Transverse colon (tissue), 4 donors: ENCODE measurements around the gene NIPSNAP3A. TPM values are rescaled to one million over a fixed set of nuclear protein-coding genes. Genes with fewer than 3 reads are reported as not detected.
A peak's percentile ranks its signal among the peaks of the same experiment; 100 is the strongest.
"Not testable (repeated sequence)": the region's sequence is repeated elsewhere in the genome, so short reads cannot be mapped to it uniquely, and the experiment has no call there.

Experiments
- DNase-seq: peaks from one replicate; pipeline ENCODE4 v3.0.0-alpha.2; 2019
- H3K27ac ChIP-seq, 4 donors: fragments of 200-600 bp; sonication (generic); 2 replicates each; pipeline ENCODE4 v1.5.1; 2016 to 2018; ENCODE audit warnings: inconsistent platforms in 4 of 4
- H3K27me3 ChIP-seq: fragments of 200-600 bp; sonication (generic); 2 replicates; pipeline ENCODE4 v1.5.1; 2017; ENCODE audit warnings: inconsistent platforms
- H3K36me3 ChIP-seq, 4 donors: fragments of 200-600 bp; sonication (generic); 2 replicates each; pipeline ENCODE4 v1.5.1; 2017 to 2019; ENCODE audit warnings: inconsistent platforms in 4 of 4
- H3K4me1 ChIP-seq, 4 donors: fragments of 200-600 bp; sonication (generic); 2 replicates each; pipeline ENCODE4 v1.5.1; 2017 to 2020; ENCODE audit warnings: inconsistent platforms in 4 of 4
- H3K4me3 ChIP-seq, 4 donors: fragments of 200-600 bp; sonication (generic); 1 replicate in 1 of 4; 2 replicates in 3 of 4; pipeline versions ENCODE4 v1.5.1 to v1.6.1; 2017 to 2019; ENCODE audit warnings: inconsistent platforms in 4 of 4
- H3K9me3 ChIP-seq, 2 donors: fragments of 200-600 bp; sonication (generic); 2 replicates each; pipeline ENCODE4 v1.5.1; 2017 to 2019; ENCODE audit warnings: inconsistent platforms in 2 of 2
- CTCF ChIP-seq, 5 experiments: fragments of 200-600 bp in 3 of 5; fragments of 450-650 bp in 2 of 5; sonication (generic) in 3 of 5; IDR thresholded peaks; 1 replicate in 2 of 5; 2 replicates in 3 of 5; pipeline ENCODE4 v1.5.1; 2016 to 2017; ENCODE audit warnings: antibody characterized with exemption in 5 of 5, inconsistent platforms in 3 of 5, mild to moderate bottlenecking in 2 of 5, moderate library complexity in 1 of 5
- EP300 ChIP-seq: sonication (generic); formaldehyde crosslinking; IDR thresholded peaks from one replicate; pipeline ENCODE4 v1.6.1; 2017; ENCODE audit warnings: antibody characterized with exemption, low read depth
- POLR2A ChIP-seq: fragments of 450-650 bp; IDR thresholded peaks from one replicate; pipeline ENCODE4 v1.6.1; 2016; ENCODE audit warnings: antibody characterized with exemption, mild to moderate bottlenecking, moderate library complexity
- POLR2AphosphoS5 ChIP-seq, 3 donors: sonication (generic); formaldehyde crosslinking; IDR thresholded peaks; one replicate each; pipeline ENCODE4 v1.6.1; 2016; ENCODE audit warnings: antibody characterized with exemption in 3 of 3
- WGBS, 2 donors: methylation state at CpG; one replicate each; pipeline ENCODE4 v1.1.5; 2018; ENCODE audit warnings: low coverage in 1 of 2; 5-methylcytosine and 5-hydroxymethylcytosine counted together
- in situ Hi-C, 4 donors: fragments of 200-750 bp; cut with MboI; loops; one replicate each; pipeline versions ENCODE4 v1.15.0 to v1.15.1; 2017; ENCODE audit warnings: low sequenced_read_pairs in 3 of 4, low pct_ligation_motif_present in 1 of 4, low pct_unique_long_range_greater_than_20kb in 1 of 4
- intact Hi-C: fragments of 100-400 bp; cut with DNase I; formaldehyde crosslinking; loops from one replicate; pipeline ENCODE4 v1.15.1; 2023; ENCODE audit warnings: low total_unique reads
- total RNA-seq, 4 donors: library from RNA; depleted of rRNA; stranded (reverse); fragments of >200 nt; gene quantifications; one replicate each; pipeline ENCODE4 v1.1.0, GENCODE V29; 2016

The NIPSNAP3A gene
- total RNA-seq: 10 to 100 TPM in 2 of 4 donors, 1 to 10 TPM in 2; 2.6 to 56.3 (median 22.5) TPM

GRCh38 chr9:104747565-104748358 lies at the start of gene NIPSNAP3A:
Gene NIPSNAP3A, plus strand, starts transcription at chr9:104747683. Its CDS starts 110 bp downstream, at chr9:104747793.
- H3K36me3 ChIP-seq: peaks cover 0 to 15% (median 0%) of the 10 kb centered on the region in 4 donors
- H3K4me1 ChIP-seq: peaks cover 4 to 22% (median 12%) of the 10 kb centered on the region in 4 donors
- WGBS, 2 donors: 1% methylated on average over 45 of the region's 71 CpGs; no CpG with 5 or more reads in 1 of the 2 donors
- H3K27ac ChIP-seq: peak within 1 kb of the TSS; percentile 94 to 98 (median 96)
- intact Hi-C loops (no loop called here), in situ Hi-C loops (no loop called here)
- peak within 1 kb of the TSS; percentile 37 to 81 (median 76) for H3K4me3 ChIP-seq
- TF ChIP-seq POLR2AphosphoS5 (IDR thresholded peaks at IDR 0.05): peak in 2 of 3 donors; percentile 66 to 68
- TF ChIP-seq EP300: no peak
- peak; percentile 72 for TF ChIP-seq POLR2A
- H3K27me3 ChIP-seq: no peaks in the 10 kb centered on the region
- no peaks in the 10 kb centered on the region for H3K9me3 ChIP-seq
- peak; percentile 92 for DNase-seq

DNA sequence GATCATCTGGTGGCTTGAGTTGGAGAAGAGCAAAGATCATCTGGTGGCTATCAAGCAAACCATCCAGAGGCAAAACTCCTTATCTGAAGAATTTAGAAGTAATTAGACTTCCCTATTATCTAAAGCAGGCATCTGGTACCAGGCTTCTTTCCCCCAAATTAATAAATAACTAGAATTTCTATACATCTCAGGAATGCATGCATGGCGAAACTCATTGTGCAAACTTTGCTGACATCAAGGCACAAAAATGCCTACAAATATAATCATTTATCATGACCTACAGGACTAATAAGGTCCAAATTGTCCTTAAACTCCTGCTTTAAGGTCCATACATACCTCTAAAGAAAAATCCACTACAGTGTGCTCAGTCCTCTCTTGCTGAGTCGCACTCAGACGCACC lies 47.2 kb upstream of the NIPSNAP3A start:
- WGBS, 2 donors: 89 to 93% methylated on average over 2 to 3 of the region's 3 CpGs
- intact Hi-C loops: no loop called here
- H3K27me3 ChIP-seq: no peaks in the 10 kb centered on the region
- H3K36me3 ChIP-seq: no peaks in the 10 kb centered on the region
- no peak for DNase-seq
- TF ChIP-seq POLR2A (no peak), POLR2AphosphoS5 (IDR thresholded peaks at IDR 0.05) (no peak)
- no peak overlapping the region for H3K27ac ChIP-seq
- H3K4me3 ChIP-seq: no peak overlapping the region
- H3K9me3 ChIP-seq: no peaks in the 10 kb centered on the region
- H3K4me1 ChIP-seq: no peaks in the 10 kb centered on the region
- in situ Hi-C loops: no loop called here

DNA sequence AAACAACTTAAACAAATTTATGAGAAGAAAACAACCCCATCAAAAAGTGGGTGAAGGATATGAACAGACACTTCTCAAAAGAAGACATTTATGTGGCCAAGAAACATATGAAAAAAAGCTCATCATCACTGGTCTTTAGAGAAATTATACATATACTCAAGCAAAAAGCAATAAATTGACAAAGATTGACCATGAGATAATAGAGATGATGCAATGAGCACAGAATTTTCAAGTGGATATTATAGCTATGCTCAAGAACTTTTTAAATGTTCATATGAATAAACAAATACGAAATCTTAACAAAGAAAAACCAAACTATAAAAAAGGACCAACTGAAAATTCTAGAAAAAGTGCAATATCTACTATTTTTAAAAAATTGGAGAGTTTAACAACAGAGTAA lies 38.7 kb upstream of the NIPSNAP3A start:
- H3K27ac ChIP-seq, H3K4me1 ChIP-seq, intact Hi-C loops, DNase-seq, H3K9me3 ChIP-seq, H3K27me3 ChIP-seq, H3K36me3 ChIP-seq, H3K4me3 ChIP-seq, in situ Hi-C loops: not testable (repeated sequence)
- WGBS, 2 donors: 63 to 66% methylated on average over 1 of the region's 1 CpG

DNA sequence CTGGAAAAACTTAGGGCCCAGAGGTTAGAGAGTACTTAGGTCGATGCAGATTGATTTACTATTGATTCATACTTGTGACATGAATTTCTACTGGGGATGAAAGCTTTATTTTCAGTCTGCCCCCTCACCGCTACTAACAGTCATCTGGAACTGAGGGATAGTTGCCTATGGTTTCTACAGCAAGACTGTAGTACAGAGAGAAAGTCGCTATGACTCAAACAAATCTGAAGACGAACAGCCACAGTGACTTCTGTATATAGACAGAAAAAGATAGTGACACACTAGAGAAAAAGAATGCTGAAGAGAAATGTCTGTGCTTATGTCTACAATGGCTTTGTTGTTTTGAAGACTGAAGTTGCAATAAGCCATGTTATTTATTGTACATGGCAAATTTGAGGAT lies 35.9 kb upstream of the NIPSNAP3A start:
- 60 to 77% methylated on average over 1 to 4 of the region's 4 CpGs for WGBS, 2 donors
- in situ Hi-C loops (no loop called here), intact Hi-C loops (no loop called here)
- no peak overlapping the region for H3K4me3 ChIP-seq
- no peak overlapping the region for H3K27ac ChIP-seq
- H3K27me3 ChIP-seq: no peaks in the 10 kb centered on the region
- H3K9me3 ChIP-seq: no peaks in the 10 kb centered on the region
- no peaks in the 10 kb centered on the region for H3K36me3 ChIP-seq
- no peaks in the 10 kb centered on the region for H3K4me1 ChIP-seq
- TF ChIP-seq EP300 (no peak), POLR2A (no peak), CTCF (IDR thresholded peaks at IDR 0.05) (no peak), POLR2AphosphoS5 (IDR thresholded peaks at IDR 0.05) (no peak)
- no peak for DNase-seq

GRCh38 chr9:104725014-104725413 lies 22.5 kb upstream of the NIPSNAP3A start:
- Histone ChIP-seq H3K4me1 (no peaks in the 10 kb centered on the region), H3K4me3 (no peak overlapping the region), H3K27me3 (no peaks in the 10 kb centered on the region), H3K27ac (no peak overlapping the region), H3K9me3 (no peaks in the 10 kb centered on the region), H3K36me3 (no peaks in the 10 kb centered on the region)
- WGBS, 2 donors: 85% methylated on average over 5 of the region's 5 CpGs; no CpG with 5 or more reads in 1 of the 2 donors
- TF ChIP-seq EP300 (no peak), CTCF (IDR thresholded peaks at IDR 0.05) (no peak), POLR2A (no peak), POLR2AphosphoS5 (IDR thresholded peaks at IDR 0.05) (no peak)
- intact Hi-C loops: no loop called here
- in situ Hi-C loops: no loop called here
- no peak for DNase-seq
